Neural cell (in vitro differentiated cells): Measurements from ENCODE around the gene POM121C.
"Not testable (repeated sequence)": the region's sequence is repeated elsewhere in the genome, so short reads cannot be mapped to it uniquely, and the experiment has no call there.

ENCODE experiments used
- CTCF ChIP-seq: fragments of 450-650 bp; IDR thresholded peaks from 2 replicates; pipeline ENCODE4 v1.5.1; 2014; ENCODE audit warnings: antibody characterized with exemption, mild to moderate bottlenecking, moderate library complexity; ENCODE audit not compliant: poor library complexity, severe bottlenecking
- EP300 ChIP-seq: fragments of 450-650 bp; conservative IDR thresholded peaks from 2 replicates; pipeline ENCODE4 v1.6.1; 2014; ENCODE audit warnings: antibody characterized with exemption, mild to moderate bottlenecking, moderate library complexity; ENCODE audit not compliant: poor library complexity, severe bottlenecking
- EZH2 ChIP-seq: fragments of 200-600, 300-800 bp; shearing (Covaris generic), sonication (generic); IDR thresholded peaks from 2 replicates; pipeline ENCODE4 v1.6.1; 2014; ENCODE audit warnings: antibody characterized with exemption, low read length, borderline replicate concordance, mild to moderate bottlenecking; ENCODE audit not compliant: insufficient read depth, poor library complexity, severe bottlenecking
- POLR2AphosphoS5 ChIP-seq: IDR thresholded peaks from 2 replicates; pipeline ENCODE4 v1.6.1; 2012
- REST ChIP-seq: IDR thresholded peaks from 2 replicates; pipeline ENCODE4 v1.6.1; 2012; ENCODE audit warnings: borderline replicate concordance
- TAF1 ChIP-seq: IDR thresholded peaks from 2 replicates; pipeline ENCODE4 v1.6.1; 2012; ENCODE audit warnings: low read depth

GRCh38 chr7:75367313-75367712 is 118.8 kb downstream of the POM121C start:
- TF ChIP-seq EZH2, CTCF, TAF1, POLR2AphosphoS5, EP300, REST: not testable (repeated sequence)
